ENCODE results near the gene NCEH1.

Gene NCEH1

GRCh38 chr3:172581757-172582166 lies 129.1 kb downstream of the NCEH1 start:
- DNase-seq (no peak), ATAC-seq (peak; percentile 76)

GRCh38 chr3:172580680-172581401 lies 130.0 kb downstream of the NCEH1 start:
- DNase-seq = no peak
- no peak for ATAC-seq

Data from stimulated activated naive CD8-positive, alpha-beta T cell treated with anti-CD3 and anti-CD28 coated beads, Interleukin-15, Interleukin-2, amounts not matched to agents 100 U/mL and 50 U/mL, for 24 hours (primary cell).